HG02884 (cell line): ENCODE measurements around the gene CANT1.

Experiments used
- ATAC-seq: cut with Tn5 transposase; IDR thresholded peaks from one replicate; pipeline ENCODE4 v1.9.1; 2021; ENCODE audit warnings: mild to moderate bottlenecking, moderate library complexity; ENCODE audit not compliant: unreplicated experiment

Gene CANT1

GRCh38 chr17:79009397-79010303, at the start of gene CANT1:
TSS of gene CANT1 (minus strand) at chr17:79009764. CDS start at chr17:78997622, 12,142 bp downstream.
- peak; percentile 82 for ATAC-seq

GRCh38 chr17:79057737-79058385, 48.3 kb upstream of the CANT1 start:
- no peak for ATAC-seq

- ATAC-seq, result no peak
Measured at GRCh38 chr17:79055197-79055596, 45.6 kb upstream of the CANT1 start.

- no peak for ATAC-seq
Measured at GRCh38 chr17:79054200-79054960, 44.8 kb upstream of the CANT1 start.

GRCh38 chr17:79053251-79053925, 43.8 kb upstream of the CANT1 start:
- no peak for ATAC-seq

- ATAC-seq, result no peak
Measured at GRCh38 chr17:79052131-79052530, 42.6 kb upstream of the CANT1 start.

GRCh38 chr17:79051306-79051705, 41.7 kb upstream of the CANT1 start:
- ATAC-seq, result no peak

GRCh38 chr17:79050551-79050950, 41.0 kb upstream of the CANT1 start:
- ATAC-seq, result no peak

GRCh38 chr17:79049821-79050220, 40.3 kb upstream of the CANT1 start:
- no peak for ATAC-seq

- ATAC-seq, result no peak
Measured at GRCh38 chr17:79048826-79049755, 39.5 kb upstream of the CANT1 start.

GRCh38 chr17:79047923-79048825, 38.6 kb upstream of the CANT1 start:
- ATAC-seq, result no peak

- no peak for ATAC-seq
Measured at GRCh38 chr17:79047291-79047920, 37.8 kb upstream of the CANT1 start.

- no peak for ATAC-seq
Measured at GRCh38 chr17:79046916-79047280, 37.3 kb upstream of the CANT1 start.

- no peak for ATAC-seq
Measured at GRCh38 chr17:79046197-79046915, 36.8 kb upstream of the CANT1 start.

- ATAC-seq, result no peak
Measured at GRCh38 chr17:79045842-79046196, 36.3 kb upstream of the CANT1 start.

- ATAC-seq, result no peak
Measured at GRCh38 chr17:79045001-79045729, 35.6 kb upstream of the CANT1 start.

GRCh38 chr17:79044462-79044861, 34.9 kb upstream of the CANT1 start:
- no peak for ATAC-seq
